ENCODE data around the gene STUB1.

The STUB1 gene

GRCh38 chr16:714558-715476 lies 34.6 kb downstream of the STUB1 start, which contains the start of gene METRN:
Gene METRN, plus strand, starts transcription at chr16:715118. Its CDS starts 172 bp downstream, at chr16:715290.
- peak; percentile 83 for DNase-seq

- DNase-seq, result no peak
Observed at GRCh38 chr16:715477-716199, 35.4 kb downstream of the STUB1 start.

- no peak for DNase-seq
Observed at GRCh38 chr16:716200-716568, 36.0 kb downstream of the STUB1 start.

- no peak for DNase-seq
Observed at GRCh38 chr16:716768-717325, 36.6 kb downstream of the STUB1 start.

GRCh38 chr16:717450-718245 lies 37.4 kb downstream of the STUB1 start:
- no peak for DNase-seq

- no peak for DNase-seq
Observed at GRCh38 chr16:718389-718788, 38.2 kb downstream of the STUB1 start.

GRCh38 chr16:718922-719321 lies 38.7 kb downstream of the STUB1 start:
- DNase-seq, result no peak

- no peak for DNase-seq
Observed at GRCh38 chr16:719815-720446, 39.7 kb downstream of the STUB1 start.

GRCh38 chr16:720447-720989 lies 40.3 kb downstream of the STUB1 start:
- DNase-seq, result no peak

- DNase-seq, result peak; percentile 58
Observed at GRCh38 chr16:720990-721764, 41.0 kb downstream of the STUB1 start, which contains the start of gene ANTKMT. Gene ANTKMT, plus strand, starts transcription at chr16:721146. Its CDS starts 129 bp downstream, at chr16:721275.

- DNase-seq, result no peak
Observed at GRCh38 chr16:721765-722540, 41.7 kb downstream of the STUB1 start.

GRCh38 chr16:722835-723633 lies 42.8 kb downstream of the STUB1 start:
- DNase-seq, result no peak

- no peak for DNase-seq
Observed at GRCh38 chr16:723695-724094, 43.5 kb downstream of the STUB1 start.

GRCh38 chr16:724188-725040 lies 44.2 kb downstream of the STUB1 start:
- DNase-seq, result no peak

- DNase-seq, result no peak
Observed at GRCh38 chr16:725041-725376, 44.8 kb downstream of the STUB1 start.

- DNase-seq, result no peak
Observed at GRCh38 chr16:725463-726187, 45.4 kb downstream of the STUB1 start.

GRCh38 chr16:726188-726437 lies 45.9 kb downstream of the STUB1 start:
- no peak for DNase-seq

All from effector CD4-positive, alpha-beta T cell (primary cell).